Measurements from ENCODE around the gene RTL5.

DNA sequence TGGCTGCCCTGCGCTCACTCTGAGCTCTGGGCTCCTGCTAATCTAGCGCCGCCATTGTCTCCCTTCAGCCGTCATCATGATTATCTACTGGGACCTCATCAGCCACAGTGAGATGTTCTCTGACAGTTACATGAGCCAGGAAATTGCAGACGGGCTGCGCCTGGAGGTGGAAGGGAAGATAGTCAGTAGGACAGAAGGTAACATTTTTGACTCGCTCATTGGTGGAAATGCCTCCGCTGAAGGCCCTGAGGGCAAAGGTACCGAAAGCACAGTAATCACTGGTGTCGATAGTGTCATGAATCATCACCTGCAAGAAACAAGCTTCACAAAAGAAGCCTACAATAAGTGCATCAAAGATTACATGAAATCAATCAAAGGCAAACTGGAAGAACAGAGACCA is 28.1 kb upstream of the RTL5 start:
- TF ChIP-seq, protein P1, sequence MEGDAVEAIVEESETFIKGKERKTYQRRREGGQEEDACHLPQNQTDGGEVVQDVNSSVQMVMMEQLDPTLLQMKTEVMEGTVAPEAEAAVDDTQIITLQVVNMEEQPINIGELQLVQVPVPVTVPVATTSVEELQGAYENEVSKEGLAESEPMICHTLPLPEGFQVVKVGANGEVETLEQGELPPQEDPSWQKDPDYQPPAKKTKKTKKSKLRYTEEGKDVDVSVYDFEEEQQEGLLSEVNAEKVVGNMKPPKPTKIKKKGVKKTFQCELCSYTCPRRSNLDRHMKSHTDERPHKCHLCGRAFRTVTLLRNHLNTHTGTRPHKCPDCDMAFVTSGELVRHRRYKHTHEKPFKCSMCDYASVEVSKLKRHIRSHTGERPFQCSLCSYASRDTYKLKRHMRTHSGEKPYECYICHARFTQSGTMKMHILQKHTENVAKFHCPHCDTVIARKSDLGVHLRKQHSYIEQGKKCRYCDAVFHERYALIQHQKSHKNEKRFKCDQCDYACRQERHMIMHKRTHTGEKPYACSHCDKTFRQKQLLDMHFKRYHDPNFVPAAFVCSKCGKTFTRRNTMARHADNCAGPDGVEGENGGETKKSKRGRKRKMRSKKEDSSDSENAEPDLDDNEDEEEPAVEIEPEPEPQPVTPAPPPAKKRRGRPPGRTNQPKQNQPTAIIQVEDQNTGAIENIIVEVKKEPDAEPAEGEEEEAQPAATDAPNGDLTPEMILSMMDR (IDR thresholded peaks at IDR 0.05) = no peak
- no peak for TF ChIP-seq POLR2AphosphoS5 (IDR thresholded peaks at IDR 0.05)
- TF ChIP-seq POLR2A (IDR thresholded peaks at IDR 0.05) = no peak

Measured in sigmoid colon (tissue), 4 donors.